LNCaP clone FGC (cell line): Measurements from ENCODE around the gene SORT1.

Experiments
- DNase-seq: peaks from one replicate; pipeline ENCODE4 v3.0.0-alpha.2; 2011; ENCODE audit warnings: low read depth
- H3K4me3 ChIP-seq: 2 replicates; pipeline ENCODE4 v1.5.1; 2011; ENCODE audit warnings: mild to moderate bottlenecking, low read depth, low read length, control low read depth
- CTCF ChIP-seq: IDR thresholded peaks from 2 replicates; pipeline ENCODE4 v1.5.1; 2012; ENCODE audit warnings: mild to moderate bottlenecking; ENCODE audit not compliant: control insufficient read depth, insufficient read depth; ENCODE audit errors: extremely low read depth

Gene SORT1

GRCh38 chr1:109412551-109412950, 14.8 kb upstream of the SORT1 start:
- H3K4me3 ChIP-seq = no peak overlapping the region
- TF ChIP-seq CTCF = no peak
- DNase-seq = no peak

- TF ChIP-seq CTCF = no peak
- DNase-seq = no peak
- H3K4me3 ChIP-seq = no peak overlapping the region
Measured at GRCh38 chr1:109404838-109405237, 7.1 kb upstream of the SORT1 start.

GRCh38 chr1:109402025-109402424, 4.3 kb upstream of the SORT1 start:
- no peak overlapping the region for H3K4me3 ChIP-seq
- DNase-seq = no peak
- TF ChIP-seq CTCF = no peak

- DNase-seq = no peak
Measured at GRCh38 chr1:109400035-109400655, 2.4 kb upstream of the SORT1 start.

GRCh38 chr1:109399326-109399957, 1.7 kb upstream of the SORT1 start:
- peak; percentile 39 for DNase-seq
- peak; percentile 47 for TF ChIP-seq CTCF
- no peak overlapping the region for H3K4me3 ChIP-seq

More at GRCh38 chr1:109400035-109400655, 2.4 kb upstream of the SORT1 start:
- H3K4me3 ChIP-seq = no peak overlapping the region
- TF ChIP-seq CTCF = no peak

- DNase-seq = peak; percentile 40
Measured at GRCh38 chr1:109398343-109399225, 866 bp upstream of the SORT1 start.

More at GRCh38 chr1:109398343-109399225, 866 bp upstream of the SORT1 start:
- H3K4me3 ChIP-seq = peak overlapping the region; percentile 58
- TF ChIP-seq CTCF = no peak
